ENCODE data around the gene SIM2. TPM values are rescaled to one million over a fixed set of nuclear protein-coding genes. Genes with fewer than 3 reads are reported as not detected.

The SIM2 gene
- total RNA-seq, 1 experiment from 2014 or later, result 23.9 TPM

DNA sequence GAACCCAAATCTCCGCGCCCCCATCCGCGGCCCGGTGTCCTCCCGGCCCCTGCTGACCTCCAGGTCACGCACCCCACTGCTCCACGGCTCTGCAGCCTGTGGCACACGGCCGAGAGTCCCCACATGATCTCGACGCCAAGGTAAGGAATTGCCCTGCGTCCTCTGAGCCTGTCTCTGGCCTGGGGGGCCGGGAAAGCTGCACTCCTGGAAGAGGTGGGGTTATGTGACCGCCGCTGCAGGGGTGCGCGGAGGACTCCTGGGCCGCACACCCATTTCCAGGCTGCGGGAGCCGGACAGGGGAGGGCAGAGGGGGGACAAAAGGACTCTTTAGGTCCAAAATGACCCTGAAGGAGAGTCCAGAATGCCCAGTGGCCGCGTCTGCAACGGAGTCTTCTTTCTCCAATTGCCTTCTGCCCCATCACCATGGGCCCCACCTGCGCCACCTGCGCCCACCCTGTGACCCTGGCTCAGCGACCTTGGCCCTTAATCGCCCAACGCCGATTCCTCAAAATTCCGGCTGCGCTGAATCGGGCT lies 997 bp upstream of the SIM2 start (continued):
- TF ChIP-seq, protein P1, sequence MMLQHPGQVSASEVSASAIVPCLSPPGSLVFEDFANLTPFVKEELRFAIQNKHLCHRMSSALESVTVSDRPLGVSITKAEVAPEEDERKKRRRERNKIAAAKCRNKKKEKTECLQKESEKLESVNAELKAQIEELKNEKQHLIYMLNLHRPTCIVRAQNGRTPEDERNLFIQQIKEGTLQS (IDR thresholded peaks at IDR 0.05), result no peak
- no peak for TF ChIP-seq ZNF274 (IDR thresholded peaks at IDR 0.05; ENCODE audit: low read depth, low read length)

DNA sequence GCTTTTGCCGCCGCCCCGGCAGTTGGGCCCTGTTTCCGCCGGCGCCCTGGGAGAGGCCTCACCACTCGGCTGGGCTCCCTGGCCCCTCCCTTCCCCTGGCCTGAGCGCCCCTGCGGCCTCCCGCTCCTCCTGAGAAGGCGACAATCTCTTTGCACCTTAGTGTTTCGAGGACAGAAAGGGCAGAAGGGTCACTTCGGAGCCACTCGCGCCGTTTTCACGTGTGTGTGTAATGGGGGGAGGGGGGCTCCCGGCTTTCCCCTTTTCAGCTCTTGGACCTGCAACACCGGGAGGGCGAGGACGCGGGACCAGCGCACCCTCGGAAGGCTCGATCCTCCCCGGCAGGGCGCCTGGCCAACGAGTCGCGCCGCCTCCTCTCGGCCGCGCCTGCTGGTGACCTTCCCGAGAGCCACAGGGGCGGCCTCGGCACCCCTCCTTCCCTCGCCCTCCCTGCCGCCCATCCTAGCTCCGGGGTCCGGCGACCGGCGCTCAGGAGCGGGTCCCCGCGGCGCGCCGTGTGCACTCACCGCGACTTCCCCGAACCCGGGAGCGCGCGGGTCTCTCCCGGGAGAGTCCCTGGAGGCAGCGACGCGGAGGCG lies 432 bp upstream of the SIM2 start:
- Histone ChIP-seq H3K9ac (ENCODE audit: low read length) (peak overlapping the region; percentile 74), H2AFZ (ENCODE audit: low read depth, low read length, poor library complexity, severe bottlenecking) (peak overlapping the region; percentile 9), H3K9me3 (ENCODE audit: control insufficient read depth in 1 of 2, insufficient read depth in 1 of 2, low read depth in 1 of 2, low read length in 2 of 2) (no peaks in the 10 kb centered on the region), H3K27ac (ENCODE audit: low read depth, low read length) (peak overlapping the region; percentile 93), H4K20me1 (ENCODE audit: insufficient read depth) (no peaks in the 10 kb centered on the region), H3K27me3 (ENCODE audit: insufficient read depth, low read length) (no peaks in the 10 kb centered on the region), H3K4me1 (ENCODE audit: control insufficient read depth in 1 of 2, insufficient read depth in 2 of 2, low read length in 2 of 2) (peaks cover 10 to 24% of the 10 kb centered on the region in 2 experiments), H3K4me3 (replicated peaks in 1 of 2; ENCODE audit: low read depth in 1 of 2, low read length in 2 of 2) (peak overlapping the region; percentile 71 to 75), H3K36me3 (ENCODE audit: control insufficient read depth in 1 of 2, insufficient read depth in 2 of 2, low read length in 2 of 2) (no peaks in the 10 kb centered on the region), H3K79me2 (ENCODE audit: insufficient read depth, low read length) (peaks cover 41% of the 10 kb centered on the region), H3K9me2 (ENCODE audit: insufficient read depth) (no peaks in the 10 kb centered on the region), H3K4me2 (ENCODE audit: low read length) (peak overlapping the region; percentile 97)
- ChIA-PET RAD21 (ENCODE audit: low non-redundant PET in 1 of 2, low total read pairs in 2 of 2, uncharacterized antibody in 2 of 2, unreplicated experiment in 2 of 2) (no interaction called here), CTCF (no interaction called here), POLR2A (no interaction called here)
- TF ChIP-seq ZFX (IDR thresholded peaks at IDR 0.05) (peak; percentile 82), ZBTB33 (IDR thresholded peaks at IDR 0.05; ENCODE audit: extremely low read depth, insufficient replicate concordance, low read length) (no peak)
- DNase-seq (ENCODE audit: low read depth, low spot score), result peak; percentile 26
- peak; percentile 66 for ATAC-seq
- intact Hi-C loops (cut with micrococcal nuclease), result no loop called here
- BruUV-seq (replicated peaks), result TSS peak; percentile 38
